HepG2 (cell line): Measurements from ENCODE around the gene CNNM2. TPM values are rescaled to one million over a fixed set of nuclear protein-coding genes. Genes with fewer than 3 reads are reported as not detected.

Experiments used
- ATAC-seq: fragments of 200-7000 bp; cut with Tn5 transposase; 3 replicates; pipeline ENCODE4 v1.9.1; 2020; ENCODE audit warnings: mild to moderate bottlenecking, moderate library complexity
- BruUV-seq: library from RNA; stranded (reverse); fragments of 400-500 nt; replicated peaks from 2 replicates; lab custom pipeline; 2021; lab: Mats Ljungman, UMichigan
- CTCF ChIA-PET: fragments of 300-600 bp; formaldehyde crosslinking; extraction: SDS; loops from one replicate; lab custom pipeline; 2021; ENCODE audit warnings: low total read pairs, inconsistent platforms, low intra/inter-chr PET ratio; lab: Yijun Ruan, JAX
- POLR2A ChIA-PET: fragments of 350-600 bp; sonication (Branson Sonifier 250); formaldehyde crosslinking; loops from one replicate; lab custom pipeline; 2020; ENCODE audit warnings: antibody characterized with exemption, inconsistent platforms; lab: Yijun Ruan, JAX
- DNase-seq: peaks from one replicate; pipeline ENCODE4 v3.0.0-alpha.2; 2015; ENCODE audit warnings: low spot score
- FAIRE-seq: peaks from 3 replicates; lab custom pipeline; 2011; peaks lifted over from hg19 to GRCh38; lab: Jason Lieb, UNC
- H2AFZ ChIP-seq: one replicate; pipeline ENCODE4 v1.6.1; 2011; ENCODE audit warnings: low read length, inconsistent platforms
- H3K27ac ChIP-seq: fragments of 300-600 bp; 3 replicates; pipeline ENCODE4 v1.8.0; 2011; ENCODE audit warnings: mixed run types, mild to moderate bottlenecking, mixed read lengths, low read length, inconsistent platforms; ENCODE audit not compliant: insufficient read depth; ENCODE audit errors: extremely low read length
- H3K27me3 ChIP-seq, 2 experiments: fragments of 200-600 bp in 1 of 2; 2 replicates in 1 of 2; 3 replicates in 1 of 2; pipeline versions ENCODE4 v1.6.0 to v1.8.0; 2011; ENCODE audit warnings: low read length in 2 of 2, mild to moderate bottlenecking in 2 of 2, moderate library complexity in 2 of 2, inconsistent platforms in 1 of 2; ENCODE audit not compliant: insufficient read depth in 2 of 2, control insufficient read depth in 1 of 2
- H3K36me3 ChIP-seq, 2 experiments: fragments of 200-600 bp in 1 of 2; replicated peaks in 1 of 2; 2 replicates in 1 of 2; 3 replicates in 1 of 2; pipeline versions ENCODE4 v1.5.1 to v1.8.0; 2011; ENCODE audit warnings: low read length in 2 of 2, inconsistent platforms in 1 of 2; ENCODE audit not compliant: insufficient read depth in 2 of 2, control insufficient read depth in 1 of 2
- H3K4me1 ChIP-seq: 2 replicates; pipeline ENCODE4 v1.5.1; 2012; ENCODE audit warnings: low read length, inconsistent platforms; ENCODE audit not compliant: insufficient read depth
- H3K4me2 ChIP-seq: 2 replicates; pipeline ENCODE4 v1.6.0; 2011; ENCODE audit warnings: low read depth, low read length, inconsistent platforms
- H3K4me3 ChIP-seq, 3 experiments: fragments of 200-600 bp in 1 of 3; sonication (generic), shearing (Covaris generic) in 1 of 3; replicated peaks in 1 of 3; 2 replicates each; pipeline ENCODE4 v1.5.1; 2011 to 2016; ENCODE audit warnings: low read length in 3 of 3, inconsistent platforms in 2 of 3, low read depth in 2 of 3, mild to moderate bottlenecking in 2 of 3, control low read depth in 1 of 3, mixed read lengths in 1 of 3; ENCODE audit not compliant: insufficient read depth in 1 of 3
- H3K79me2 ChIP-seq: one replicate; pipeline ENCODE4 v1.6.1; 2011; ENCODE audit warnings: low read length, inconsistent platforms; ENCODE audit not compliant: insufficient read depth
- H3K9ac ChIP-seq: 2 replicates; pipeline ENCODE4 v1.6.0; 2011; ENCODE audit warnings: mild to moderate bottlenecking, low read depth, low read length, inconsistent platforms; ENCODE audit not compliant: insufficient read depth
- H3K9me3 ChIP-seq: 2 replicates; pipeline ENCODE4 v1.5.1; 2012; ENCODE audit warnings: mild to moderate bottlenecking, low read length
- H4K20me1 ChIP-seq: 2 replicates; pipeline ENCODE4 v1.6.0; 2011; ENCODE audit warnings: inconsistent platforms, mild to moderate bottlenecking, low read length, moderate library complexity; ENCODE audit not compliant: insufficient read depth
- HNF1A ChIP-seq, 2 experiments: sonication (generic) in 1 of 2; formaldehyde crosslinking in 1 of 2; IDR thresholded peaks; 2 replicates each; pipeline versions ENCODE4 v1.4.0 to v1.6.1; 2016 to 2020; ENCODE audit warnings: borderline replicate concordance in 1 of 2, low read depth in 1 of 2, mild to moderate bottlenecking in 1 of 2, missing genetic modification reagents in 1 of 2
- MAFF ChIP-seq: IDR thresholded peaks from 2 replicates; pipeline ENCODE4 v1.6.1; 2011; ENCODE audit warnings: low read depth, low read length, improper control_type of control experiment
- MAFK ChIP-seq, 2 experiments: IDR thresholded peaks in 1 of 2; conservative IDR thresholded peaks in 1 of 2; 2 replicates each; pipeline ENCODE4 v1.6.1; 2011; ENCODE audit warnings: improper control_type of control experiment in 2 of 2, low read length in 2 of 2
- ZBTB1 ChIP-seq: sonication (generic); formaldehyde crosslinking; IDR thresholded peaks from 2 replicates; pipeline ENCODE4 v1.4.0; 2020; ENCODE audit warnings: missing genetic modification reagents, borderline replicate concordance
- WGBS: methylation state at CpG from one replicate; pipeline ENCODE4 v1.1.6; 2017; ENCODE audit warnings: low lambda C conversion rate; 5-methylcytosine and 5-hydroxymethylcytosine counted together
- in situ Hi-C: cut with HindIII; loops from 2 replicates; pipeline ENCODE4 v1.10.0; 2017; ENCODE audit warnings: low pct_unique_long_range_greater_than_20kb; ENCODE audit not compliant: extremely low pct_ligation_motif_present
- intact Hi-C: fragments of 100-400 bp; cut with micrococcal nuclease; formaldehyde crosslinking; loops from one replicate; pipeline ENCODE4 v1.10.0; 2022; ENCODE audit not compliant: unreplicated experiment
- polyA plus RNA-seq, 8 experiments: library from polyadenylated mRNA; depleted of rRNA in 3 of 8; stranded (reverse) in 7 of 8; unstranded in 1 of 8; fragments of >200 nt; fragmentation: Illumina TruSeq in 4 of 8; extraction: Trizol in 4 of 8; gene quantifications; 2 replicates each; pipeline versions ENCODE4 v1.2.1 to v1.2.3, GENCODE V29; 2011 to 2016; ENCODE audit warnings: low read depth in 4 of 8, missing spikeins in 1 of 8, mixed read lengths in 1 of 8; ENCODE audit not compliant: insufficient read depth in 1 of 8
- total RNA-seq, 5 experiments: library from RNA; depleted of rRNA; stranded (reverse); fragments of >200 nt; fragmentation: Illumina TruSeq; extraction: Trizol; gene quantifications; 2 replicates each; pipeline ENCODE4 v1.2.3, GENCODE V29; 2016; ENCODE audit warnings: low read depth in 1 of 5

CNNM2 gene
- total and polyA plus RNA-seq, 2 of the 13 experiments (the other 11 are each of a cell fraction or from before 2014, with no cell fraction given) = 7.1 to 9.0 TPM

GRCh38 chr10:102965311-102965851 is 47.3 kb downstream of the CNNM2 start:
- no peak overlapping the region for H2AFZ ChIP-seq
- H4K20me1 ChIP-seq = no peaks in the 10 kb centered on the region
- intact Hi-C loops = no loop called here
- peaks cover 9% of the 10 kb centered on the region for H3K79me2 ChIP-seq
- POLR2A ChIA-PET = no interaction called here
- ATAC-seq = no peak
- no peak overlapping the region for H3K9ac ChIP-seq
- in situ Hi-C loops = no loop called here
- no peak for DNase-seq
- CTCF ChIA-PET = no interaction called here
- H3K27me3 ChIP-seq = no peaks in the 10 kb centered on the region
- 0 out of 2 replicates have a peak, but pooled peaks have one; percentile 46 for TF ChIP-seq MAFF
- peak in 1 of 2 experiments; percentile 47; a peak in 2 of 4 replicates for TF ChIP-seq MAFK (conservative IDR thresholded peaks at IDR 0.05 in 1 of 2, IDR thresholded peaks at IDR 0.05 in 1 of 2; ENCODE audit: low read length in 2 of 2)
- 0 out of 2 replicates have a peak, but pooled peaks have one; percentile 24 for TF ChIP-seq HNF1A (IDR thresholded peaks at IDR 0.05; ENCODE audit: low read depth)
- no peak for TF ChIP-seq HNF1A (CRISPR knock-in tag; IDR thresholded peaks at IDR 0.05; ENCODE audit: borderline replicate concordance)
- TF ChIP-seq ZBTB1 (CRISPR knock-in tag) = no peak
- no peaks in the 10 kb centered on the region for H3K36me3 ChIP-seq
- peak; percentile 55 for FAIRE-seq
- BruUV-seq = no TSS peak
- H3K4me1 ChIP-seq = peaks cover 39% of the 10 kb centered on the region
- H3K27ac ChIP-seq = no peak overlapping the region
- 69% methylated on average over 7 of the region's 7 CpGs for WGBS
- H3K4me2 ChIP-seq = 0 out of 2 replicates have a peak overlapping the region, but pooled peaks have one; percentile 1
- no peaks in the 10 kb centered on the region for H3K9me3 ChIP-seq
- H3K4me3 ChIP-seq = no peak overlapping the region
